Prostate gland (tissue), 2 donors: ENCODE data around the gene FRMD5.

ENCODE experiments used
- POLR2A ChIP-seq: fragments of 450-650 bp; IDR thresholded peaks from one replicate; pipeline ENCODE4 v1.6.1; 2016; ENCODE audit warnings: antibody characterized with exemption, mild to moderate bottlenecking
- POLR2AphosphoS5 ChIP-seq: sonication (generic); formaldehyde crosslinking; IDR thresholded peaks from one replicate; pipeline ENCODE4 v1.6.1; 2017; ENCODE audit warnings: antibody characterized with exemption
- TF ChIP-seq, protein P1 (sequence below), 4 experiments: fragments of 200-600 bp in 2 of 4; fragments of 450-650 bp in 2 of 4; sonication (generic) in 2 of 4; IDR thresholded peaks; 1 replicate in 3 of 4; 2 replicates in 1 of 4; pipeline ENCODE4 v1.5.1; 2016 to 2019; ENCODE audit warnings: antibody characterized with exemption in 4 of 4, mild to moderate bottlenecking in 2 of 4, moderate library complexity in 2 of 4

DNA sequence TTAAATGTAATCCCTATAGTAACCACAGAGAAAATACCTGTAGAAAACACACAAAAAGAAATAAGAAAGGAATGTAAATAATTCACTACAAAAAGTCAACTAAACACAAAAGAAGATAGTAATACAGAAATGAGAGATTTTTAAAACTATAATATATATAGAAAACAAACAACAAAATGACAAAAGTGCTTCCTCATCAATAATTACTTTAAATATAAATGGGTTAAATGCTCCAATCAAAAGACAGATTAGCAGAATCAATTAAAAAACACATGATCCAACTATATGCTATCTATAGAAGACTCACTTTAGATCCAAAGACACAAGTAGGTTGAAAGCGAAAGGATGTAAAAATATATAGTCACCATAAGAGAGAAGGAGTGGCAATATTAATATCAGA, 45.8 kb downstream of the FRMD5 start:
- TF ChIP-seq, protein P1, sequence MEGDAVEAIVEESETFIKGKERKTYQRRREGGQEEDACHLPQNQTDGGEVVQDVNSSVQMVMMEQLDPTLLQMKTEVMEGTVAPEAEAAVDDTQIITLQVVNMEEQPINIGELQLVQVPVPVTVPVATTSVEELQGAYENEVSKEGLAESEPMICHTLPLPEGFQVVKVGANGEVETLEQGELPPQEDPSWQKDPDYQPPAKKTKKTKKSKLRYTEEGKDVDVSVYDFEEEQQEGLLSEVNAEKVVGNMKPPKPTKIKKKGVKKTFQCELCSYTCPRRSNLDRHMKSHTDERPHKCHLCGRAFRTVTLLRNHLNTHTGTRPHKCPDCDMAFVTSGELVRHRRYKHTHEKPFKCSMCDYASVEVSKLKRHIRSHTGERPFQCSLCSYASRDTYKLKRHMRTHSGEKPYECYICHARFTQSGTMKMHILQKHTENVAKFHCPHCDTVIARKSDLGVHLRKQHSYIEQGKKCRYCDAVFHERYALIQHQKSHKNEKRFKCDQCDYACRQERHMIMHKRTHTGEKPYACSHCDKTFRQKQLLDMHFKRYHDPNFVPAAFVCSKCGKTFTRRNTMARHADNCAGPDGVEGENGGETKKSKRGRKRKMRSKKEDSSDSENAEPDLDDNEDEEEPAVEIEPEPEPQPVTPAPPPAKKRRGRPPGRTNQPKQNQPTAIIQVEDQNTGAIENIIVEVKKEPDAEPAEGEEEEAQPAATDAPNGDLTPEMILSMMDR (IDR thresholded peaks at IDR 0.05) = no peak
- TF ChIP-seq POLR2A = no peak
- TF ChIP-seq POLR2AphosphoS5 = no peak
